GM18867 (cell line): ENCODE results near the gene ADAM33.

Source experiments
- ATAC-seq: cut with Tn5 transposase; IDR thresholded peaks from one replicate; pipeline ENCODE4 v1.9.1; 2021; ENCODE audit warnings: mild to moderate bottlenecking, moderate library complexity; ENCODE audit not compliant: unreplicated experiment

ADAM33 gene, protein sequence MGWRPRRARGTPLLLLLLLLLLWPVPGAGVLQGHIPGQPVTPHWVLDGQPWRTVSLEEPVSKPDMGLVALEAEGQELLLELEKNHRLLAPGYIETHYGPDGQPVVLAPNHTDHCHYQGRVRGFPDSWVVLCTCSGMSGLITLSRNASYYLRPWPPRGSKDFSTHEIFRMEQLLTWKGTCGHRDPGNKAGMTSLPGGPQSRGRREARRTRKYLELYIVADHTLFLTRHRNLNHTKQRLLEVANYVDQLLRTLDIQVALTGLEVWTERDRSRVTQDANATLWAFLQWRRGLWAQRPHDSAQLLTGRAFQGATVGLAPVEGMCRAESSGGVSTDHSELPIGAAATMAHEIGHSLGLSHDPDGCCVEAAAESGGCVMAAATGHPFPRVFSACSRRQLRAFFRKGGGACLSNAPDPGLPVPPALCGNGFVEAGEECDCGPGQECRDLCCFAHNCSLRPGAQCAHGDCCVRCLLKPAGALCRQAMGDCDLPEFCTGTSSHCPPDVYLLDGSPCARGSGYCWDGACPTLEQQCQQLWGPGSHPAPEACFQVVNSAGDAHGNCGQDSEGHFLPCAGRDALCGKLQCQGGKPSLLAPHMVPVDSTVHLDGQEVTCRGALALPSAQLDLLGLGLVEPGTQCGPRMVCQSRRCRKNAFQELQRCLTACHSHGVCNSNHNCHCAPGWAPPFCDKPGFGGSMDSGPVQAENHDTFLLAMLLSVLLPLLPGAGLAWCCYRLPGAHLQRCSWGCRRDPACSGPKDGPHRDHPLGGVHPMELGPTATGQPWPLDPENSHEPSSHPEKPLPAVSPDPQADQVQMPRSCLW

GRCh38 chr20:3681931-3682781 lies at the start of gene ADAM33:
Gene ADAM33, minus strand, starts transcription at chr20:3682010. Its CDS starts 6 bp downstream, at chr20:3682004.
- no peak for ATAC-seq

DNA sequence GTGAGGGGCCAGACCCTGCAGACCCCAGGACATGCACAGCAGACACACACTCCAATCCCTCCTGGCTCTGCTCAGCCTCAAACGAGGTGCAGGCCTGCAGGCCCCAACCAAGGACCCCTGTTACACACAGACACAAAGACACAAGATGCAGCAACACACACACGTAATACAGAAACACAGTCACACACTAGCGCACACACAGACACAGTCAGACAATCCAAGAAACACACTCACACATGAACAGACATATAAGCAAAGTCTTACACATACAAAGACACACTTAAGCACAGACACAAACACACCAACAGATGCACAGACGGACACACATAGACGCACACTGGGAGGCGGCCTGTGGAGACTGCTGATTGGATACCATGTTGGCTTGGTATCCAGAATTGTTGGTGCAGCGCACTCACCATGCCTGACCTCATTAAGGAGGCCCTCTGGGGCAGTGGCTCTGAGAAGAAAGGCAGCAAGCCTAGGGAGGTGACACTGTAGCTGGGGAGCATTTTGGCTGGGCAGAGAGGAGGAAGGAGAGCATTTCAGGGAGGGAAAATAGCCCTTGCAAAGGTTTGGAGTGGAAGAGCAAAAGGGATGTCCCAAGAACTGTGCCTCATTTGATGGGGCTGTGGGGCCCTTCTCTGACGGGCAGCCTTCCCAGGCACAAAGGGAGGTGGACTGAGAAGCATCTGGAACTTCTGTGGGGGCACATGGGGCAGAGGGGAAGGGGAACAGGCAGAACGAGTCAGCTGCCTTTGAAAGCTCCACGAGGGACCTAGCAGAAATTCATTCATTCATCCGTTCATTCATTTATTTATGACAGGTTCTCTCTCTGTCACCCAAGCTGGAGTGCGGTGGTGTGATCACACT lies 49.2 kb upstream of the ADAM33 start:
- ATAC-seq: no peak

- ATAC-seq: no peak
These were observed 48.2 kb upstream of the ADAM33 start for GRCh38 chr20:3729811-3730540.

DNA sequence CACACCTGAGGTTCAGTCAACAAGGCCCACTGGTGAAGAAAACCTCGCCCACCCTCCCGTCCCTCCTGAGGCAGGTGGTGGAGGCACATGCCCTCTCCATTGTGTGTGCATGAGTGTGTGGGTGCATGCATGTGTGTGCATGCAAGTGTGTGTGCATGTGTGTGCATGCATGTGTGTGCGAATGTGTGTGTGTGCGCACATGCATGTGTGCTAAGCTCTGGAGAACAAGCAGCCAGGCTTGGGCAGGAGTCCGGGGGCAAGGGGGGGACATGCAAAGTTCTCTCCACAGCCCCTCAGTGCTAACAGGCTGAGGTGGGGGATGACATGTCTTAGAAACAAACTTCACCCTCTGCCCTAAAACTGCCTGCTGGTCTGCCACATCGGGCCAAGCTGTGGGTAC lies 47.6 kb upstream of the ADAM33 start:
- no peak for ATAC-seq

DNA sequence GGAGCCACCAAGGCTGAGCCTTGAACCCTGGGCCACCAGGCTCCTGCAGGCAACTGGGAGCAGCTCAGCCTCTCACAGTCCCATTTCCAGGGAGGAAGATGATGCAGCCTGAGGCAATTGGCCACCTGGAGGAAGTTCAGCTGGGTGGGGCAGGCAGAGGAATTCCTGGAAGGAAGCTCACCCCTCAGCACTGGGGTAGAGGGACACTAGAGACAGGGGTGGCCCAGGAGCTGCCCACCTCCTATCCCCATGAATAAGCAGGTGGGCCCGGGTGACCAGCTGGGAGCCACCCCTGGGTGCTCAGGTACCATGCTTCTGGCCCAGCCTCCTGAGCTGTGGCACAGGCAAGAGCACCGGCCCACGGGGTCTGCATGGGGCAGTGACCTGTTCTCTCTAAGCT lies 47.1 kb upstream of the ADAM33 start:
- no peak for ATAC-seq

DNA sequence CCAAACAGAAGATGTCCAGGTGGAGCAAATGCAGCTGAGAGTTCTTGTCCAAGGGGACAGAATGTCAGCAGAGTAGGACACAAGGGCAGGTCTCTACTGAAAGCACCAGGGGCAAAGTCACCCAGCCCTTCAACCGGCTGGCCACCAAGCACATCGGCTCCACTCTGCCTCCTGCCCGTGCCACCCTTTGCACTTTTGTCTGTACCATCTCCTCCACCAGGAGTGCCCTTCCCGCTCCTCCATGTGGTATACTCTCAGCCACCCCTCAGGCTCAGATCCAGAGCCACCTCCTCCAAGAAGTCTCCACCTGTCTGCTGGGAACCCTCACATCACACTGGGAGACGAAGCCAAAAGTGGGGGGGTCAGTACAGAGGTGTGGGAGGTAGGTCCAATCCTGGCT lies 46.5 kb upstream of the ADAM33 start:
- no peak for ATAC-seq

DNA sequence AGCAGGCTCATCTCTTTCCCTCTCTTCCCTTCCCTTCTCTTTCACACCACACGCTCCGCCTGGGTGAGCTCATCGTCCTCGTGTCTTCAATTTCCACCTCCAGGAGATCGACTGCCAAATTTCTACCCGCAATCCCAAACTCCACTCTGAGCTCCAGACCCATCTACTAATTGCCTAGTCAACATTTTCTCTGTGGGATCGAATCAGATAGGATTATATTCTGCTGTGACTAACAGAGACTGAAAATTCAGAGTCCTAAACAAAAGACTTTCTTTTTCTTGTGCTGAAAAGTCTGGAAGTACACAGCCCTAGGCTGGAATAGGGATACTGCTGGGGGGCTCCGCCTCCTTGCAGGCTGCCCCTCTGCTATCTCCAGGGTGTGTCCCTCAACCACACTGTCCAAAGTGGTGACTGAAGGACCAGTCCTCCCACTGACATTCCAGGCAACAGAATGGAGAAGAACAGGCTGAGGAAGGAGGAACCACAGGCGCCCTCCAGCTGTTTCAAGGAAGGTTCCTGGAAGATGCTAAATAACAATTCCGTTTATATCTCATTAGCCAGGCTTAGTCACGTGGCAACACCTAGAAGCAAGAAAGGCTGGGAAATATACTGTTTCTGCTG lies 45.7 kb upstream of the ADAM33 start:
- ATAC-seq: no peak

- ATAC-seq: no peak
These were observed 42.5 kb upstream of the ADAM33 start for GRCh38 chr20:3724356-3724755.

DNA sequence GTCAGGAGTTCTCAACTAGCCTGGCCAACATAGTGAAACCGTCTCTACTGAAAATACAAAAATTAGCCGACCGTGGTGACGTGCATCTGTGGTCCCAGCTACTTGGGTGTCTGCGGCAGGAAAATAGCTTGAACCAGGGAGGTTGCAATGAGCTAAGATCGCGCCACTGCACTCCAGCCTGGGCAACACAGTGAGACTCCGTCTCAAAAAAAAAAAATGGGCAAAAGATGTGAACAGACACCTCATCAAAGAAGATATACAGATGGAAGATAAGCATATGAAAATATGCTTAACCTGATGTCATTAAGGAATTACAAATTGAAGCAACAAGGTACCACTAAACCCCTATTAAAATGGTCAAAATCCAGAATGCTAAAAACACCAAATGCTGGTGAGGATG lies 41.5 kb upstream of the ADAM33 start:
- ATAC-seq: no peak

DNA sequence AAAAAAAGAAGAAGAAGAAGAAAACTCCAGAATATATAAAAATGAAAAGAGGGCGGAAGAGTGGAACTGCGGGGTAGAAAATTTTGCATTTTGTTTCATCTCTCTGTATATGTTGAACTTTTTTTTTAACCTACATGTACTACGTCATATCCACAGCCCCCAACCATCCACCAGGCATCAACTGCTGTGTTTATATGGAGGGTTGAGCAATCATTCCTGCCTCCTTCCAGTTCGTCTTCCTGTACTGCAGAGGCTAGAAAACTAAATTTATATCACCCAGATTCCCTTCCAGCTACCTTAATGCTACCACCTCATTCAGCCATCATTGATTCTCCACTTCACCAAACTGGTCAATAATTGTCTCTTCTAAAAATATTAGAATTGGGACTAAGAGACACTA lies 40.1 kb upstream of the ADAM33 start:
- ATAC-seq: no peak

GRCh38 chr20:3720626-3721025 lies 38.8 kb upstream of the ADAM33 start:
- no peak for ATAC-seq

DNA sequence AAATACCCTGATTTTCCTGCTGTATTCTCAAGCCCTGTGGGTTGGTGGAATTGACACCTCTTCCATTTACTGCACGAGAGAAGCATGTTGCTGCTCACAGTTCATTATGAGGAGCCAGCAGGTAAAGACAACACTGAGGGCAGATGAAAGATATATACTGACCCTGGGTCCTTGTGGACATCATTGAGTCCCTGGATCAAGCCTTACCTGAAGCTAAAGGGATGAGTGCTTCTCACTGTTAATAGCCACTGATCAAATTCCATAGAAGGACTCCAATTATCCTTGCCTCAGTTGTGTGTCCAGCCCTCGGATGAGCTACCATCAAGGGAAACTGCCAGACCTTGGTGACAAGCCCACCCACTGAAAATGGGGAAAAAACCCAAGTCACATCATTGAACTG lies 38.3 kb upstream of the ADAM33 start:
- ATAC-seq: no peak

DNA sequence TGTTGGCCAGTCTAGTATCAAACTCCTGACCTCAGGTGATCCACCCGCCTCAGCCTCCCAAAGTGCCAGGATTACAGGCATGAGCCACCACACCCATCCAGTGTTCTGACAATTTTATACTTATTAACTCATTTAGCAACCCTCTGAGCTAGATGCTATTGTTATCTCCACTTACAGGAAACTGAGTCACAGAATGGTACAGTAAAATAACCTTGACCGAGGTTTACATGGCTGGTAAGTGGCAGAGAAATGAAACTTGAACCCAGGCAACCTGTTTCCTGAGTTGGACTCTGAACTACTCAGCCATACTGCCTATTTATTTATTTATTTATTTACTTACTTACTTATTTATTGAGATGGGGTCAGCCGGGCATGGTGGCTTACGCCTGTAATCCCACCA lies 37.2 kb upstream of the ADAM33 start:
- no peak for ATAC-seq

DNA sequence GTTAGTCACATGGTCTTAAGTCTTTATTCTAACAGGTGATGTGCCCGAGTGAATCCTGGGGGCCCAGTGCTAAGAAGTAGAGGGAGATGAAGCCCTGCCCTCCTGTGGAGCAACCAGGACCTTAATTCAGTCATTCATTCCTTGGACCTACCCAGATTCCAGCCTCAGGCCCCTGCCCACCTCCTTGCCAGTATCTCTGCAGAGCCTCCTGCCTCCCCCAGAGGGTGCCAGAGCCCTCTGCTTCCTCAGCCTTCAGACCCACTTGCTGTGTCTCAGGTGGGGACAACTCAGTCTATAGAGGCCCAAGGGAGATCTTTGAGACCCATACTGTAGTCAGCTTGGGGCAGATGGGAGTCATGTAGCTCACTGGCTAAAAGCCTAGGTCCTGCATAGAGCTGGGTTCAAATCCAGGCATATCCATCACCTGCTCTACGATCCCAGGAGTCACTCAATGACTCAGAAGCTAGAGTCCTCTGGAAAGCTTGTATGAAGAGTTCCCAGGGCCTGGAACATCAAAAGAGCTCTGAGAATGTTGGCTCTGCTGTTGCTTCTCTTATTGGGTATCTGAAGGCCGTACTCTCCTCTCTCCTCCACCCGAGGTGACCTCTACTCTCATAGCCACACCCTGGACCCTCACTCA lies 34.5 kb upstream of the ADAM33 start:
- ATAC-seq: no peak

DNA sequence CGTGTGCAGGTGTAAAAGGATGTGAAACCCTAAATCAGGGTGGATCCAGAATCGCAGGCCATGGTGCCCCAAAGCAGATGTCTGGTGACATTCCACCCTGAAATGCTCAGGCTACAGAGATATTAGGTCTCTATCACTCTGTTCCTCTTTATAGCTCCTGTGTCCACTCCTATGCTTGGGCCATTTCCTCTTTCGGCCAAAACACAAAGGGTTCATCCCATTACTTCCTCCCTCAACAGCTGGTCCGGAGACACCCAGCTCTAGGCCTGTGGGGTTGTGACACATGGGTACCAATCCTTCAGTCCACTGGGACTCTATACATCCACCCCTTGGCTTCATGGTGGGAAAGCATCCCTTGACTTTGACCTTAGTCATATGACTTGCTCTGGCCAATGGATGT lies 32.3 kb upstream of the ADAM33 start:
- ATAC-seq: no peak

GRCh38 chr20:3712279-3712873 lies 30.6 kb upstream of the ADAM33 start, which contains the start of gene SIGLEC1:
Gene SIGLEC1, minus strand, starts transcription at chr20:3712600. Its CDS starts 5,472 bp downstream, at chr20:3707128.
- ATAC-seq: no peak

DNA sequence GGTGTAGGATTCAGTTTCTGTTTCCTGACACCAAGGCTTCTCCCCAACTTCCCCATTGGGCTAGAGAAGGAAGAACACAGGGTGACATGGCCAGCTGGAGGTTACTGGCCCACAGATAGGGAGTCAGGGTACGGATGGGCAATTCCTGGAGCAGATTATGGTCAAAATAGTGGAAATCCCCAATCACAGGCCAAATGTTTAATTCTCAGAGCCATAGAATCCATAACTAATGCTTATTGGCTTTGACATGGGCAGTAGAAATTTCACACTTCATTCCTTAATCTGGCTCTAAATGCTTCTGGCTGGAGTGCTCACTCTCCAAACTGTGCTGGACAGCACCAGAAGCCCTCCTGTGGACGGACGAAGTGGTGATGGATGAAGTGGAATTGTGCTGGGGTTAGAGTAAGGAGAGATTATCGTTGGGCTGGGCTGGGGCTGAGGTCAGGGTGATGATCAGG lies 29.7 kb upstream of the ADAM33 start:
- no peak for ATAC-seq
